HepG2 (cell line): ENCODE data around the gene SPA17. TPM values are rescaled to one million over a fixed set of nuclear protein-coding genes. Genes with fewer than 3 reads are reported as not detected.

ENCODE experiments used
- ATAC-seq: fragments of 200-7000 bp; cut with Tn5 transposase; 3 replicates; pipeline ENCODE4 v1.9.1; 2020; ENCODE audit warnings: mild to moderate bottlenecking, moderate library complexity
- BruUV-seq: library from RNA; stranded (reverse); fragments of 400-500 nt; replicated peaks from 2 replicates; lab custom pipeline; 2021; lab: Mats Ljungman, UMichigan
- CTCF ChIA-PET: fragments of 300-600 bp; formaldehyde crosslinking; extraction: SDS; loops from one replicate; lab custom pipeline; 2021; ENCODE audit warnings: low total read pairs, inconsistent platforms, low intra/inter-chr PET ratio; lab: Yijun Ruan, JAX
- POLR2A ChIA-PET: fragments of 350-600 bp; sonication (Branson Sonifier 250); formaldehyde crosslinking; loops from one replicate; lab custom pipeline; 2020; ENCODE audit warnings: antibody characterized with exemption, inconsistent platforms; lab: Yijun Ruan, JAX
- DNase-seq: peaks from one replicate; pipeline ENCODE4 v3.0.0-alpha.2; 2015; ENCODE audit warnings: low spot score
- FAIRE-seq: peaks from 3 replicates; lab custom pipeline; 2011; peaks lifted over from hg19 to GRCh38; lab: Jason Lieb, UNC
- H2AFZ ChIP-seq: one replicate; pipeline ENCODE4 v1.6.1; 2011; ENCODE audit warnings: low read length, inconsistent platforms
- H3K27ac ChIP-seq: fragments of 300-600 bp; 3 replicates; pipeline ENCODE4 v1.8.0; 2011; ENCODE audit warnings: mixed run types, mild to moderate bottlenecking, mixed read lengths, low read length, inconsistent platforms; ENCODE audit not compliant: insufficient read depth; ENCODE audit errors: extremely low read length
- H3K27me3 ChIP-seq, 2 experiments: fragments of 200-600 bp in 1 of 2; 2 replicates in 1 of 2; 3 replicates in 1 of 2; pipeline versions ENCODE4 v1.6.0 to v1.8.0; 2011; ENCODE audit warnings: low read length in 2 of 2, mild to moderate bottlenecking in 2 of 2, moderate library complexity in 2 of 2, inconsistent platforms in 1 of 2; ENCODE audit not compliant: insufficient read depth in 2 of 2, control insufficient read depth in 1 of 2
- H3K36me3 ChIP-seq, 2 experiments: fragments of 200-600 bp in 1 of 2; replicated peaks in 1 of 2; 2 replicates in 1 of 2; 3 replicates in 1 of 2; pipeline versions ENCODE4 v1.5.1 to v1.8.0; 2011; ENCODE audit warnings: low read length in 2 of 2, inconsistent platforms in 1 of 2; ENCODE audit not compliant: insufficient read depth in 2 of 2, control insufficient read depth in 1 of 2
- H3K4me1 ChIP-seq: 2 replicates; pipeline ENCODE4 v1.5.1; 2012; ENCODE audit warnings: low read length, inconsistent platforms; ENCODE audit not compliant: insufficient read depth
- H3K4me2 ChIP-seq: 2 replicates; pipeline ENCODE4 v1.6.0; 2011; ENCODE audit warnings: low read depth, low read length, inconsistent platforms
- H3K4me3 ChIP-seq, 3 experiments: fragments of 200-600 bp in 1 of 3; sonication (generic), shearing (Covaris generic) in 1 of 3; replicated peaks in 1 of 3; 2 replicates each; pipeline ENCODE4 v1.5.1; 2011 to 2016; ENCODE audit warnings: low read length in 3 of 3, inconsistent platforms in 2 of 3, low read depth in 2 of 3, mild to moderate bottlenecking in 2 of 3, control low read depth in 1 of 3, mixed read lengths in 1 of 3; ENCODE audit not compliant: insufficient read depth in 1 of 3
- H3K79me2 ChIP-seq: one replicate; pipeline ENCODE4 v1.6.1; 2011; ENCODE audit warnings: low read length, inconsistent platforms; ENCODE audit not compliant: insufficient read depth
- H3K9ac ChIP-seq: 2 replicates; pipeline ENCODE4 v1.6.0; 2011; ENCODE audit warnings: mild to moderate bottlenecking, low read depth, low read length, inconsistent platforms; ENCODE audit not compliant: insufficient read depth
- H3K9me3 ChIP-seq: 2 replicates; pipeline ENCODE4 v1.5.1; 2012; ENCODE audit warnings: mild to moderate bottlenecking, low read length
- H4K20me1 ChIP-seq: 2 replicates; pipeline ENCODE4 v1.6.0; 2011; ENCODE audit warnings: inconsistent platforms, mild to moderate bottlenecking, low read length, moderate library complexity; ENCODE audit not compliant: insufficient read depth
- EZH2 ChIP-seq: conservative IDR thresholded peaks from 2 replicates; pipeline ENCODE4 v1.6.1; 2012; ENCODE audit warnings: mild to moderate bottlenecking, low read depth, low read length, moderate library complexity
- ISX ChIP-seq: sonication (generic); formaldehyde crosslinking; conservative IDR thresholded peaks from 2 replicates; pipeline ENCODE4 v1.5.0; 2020; ENCODE audit warnings: missing genetic modification reagents
- KAT8 ChIP-seq: IDR thresholded peaks from 2 replicates; pipeline ENCODE4 v1.6.1; 2016; ENCODE audit warnings: missing genetic modification reagents, missing compliant biosample characterization
- SP1 ChIP-seq, 2 experiments: fragments of 450-650 bp in 1 of 2; sonication (generic) in 1 of 2; formaldehyde crosslinking in 1 of 2; IDR thresholded peaks; 2 replicates each; pipeline versions ENCODE4 v1.4.0 to v1.6.1; 2016 to 2020; ENCODE audit warnings: missing genetic modification reagents in 1 of 2
- SRSF9 ChIP-seq: fragments of 200-400 bp; formaldehyde crosslinking; IDR thresholded peaks from 2 replicates; pipeline ENCODE4 v1.6.1; 2018; ENCODE audit warnings: borderline replicate concordance, mild to moderate bottlenecking, low read depth, low read length; ENCODE audit not compliant: insufficient read depth, poor library complexity, severe bottlenecking
- ZNF282 ChIP-seq: fragments of 450-650 bp; IDR thresholded peaks from 2 replicates; pipeline ENCODE4 v1.6.1; 2018; ENCODE audit not compliant: partially characterized antibody
- ZNF318 ChIP-seq: sonication (generic); formaldehyde crosslinking; IDR thresholded peaks from 2 replicates; pipeline ENCODE4 v1.4.0; 2020; ENCODE audit warnings: mild to moderate bottlenecking, missing genetic modification reagents
- ZNF619 ChIP-seq: sonication (generic); formaldehyde crosslinking; IDR thresholded peaks from 2 replicates; pipeline ENCODE4 v1.4.0; 2020; ENCODE audit warnings: mild to moderate bottlenecking, missing genetic modification reagents
- WGBS: methylation state at CpG from one replicate; pipeline ENCODE4 v1.1.6; 2017; ENCODE audit warnings: low lambda C conversion rate; 5-methylcytosine and 5-hydroxymethylcytosine counted together
- in situ Hi-C: cut with HindIII; loops from 2 replicates; pipeline ENCODE4 v1.10.0; 2017; ENCODE audit warnings: low pct_unique_long_range_greater_than_20kb; ENCODE audit not compliant: extremely low pct_ligation_motif_present
- intact Hi-C: fragments of 100-400 bp; cut with micrococcal nuclease; formaldehyde crosslinking; loops from one replicate; pipeline ENCODE4 v1.10.0; 2022; ENCODE audit not compliant: unreplicated experiment
- polyA plus RNA-seq, 8 experiments: library from polyadenylated mRNA; depleted of rRNA in 3 of 8; stranded (reverse) in 7 of 8; unstranded in 1 of 8; fragments of >200 nt; fragmentation: Illumina TruSeq in 4 of 8; extraction: Trizol in 4 of 8; gene quantifications; 2 replicates each; pipeline versions ENCODE4 v1.2.1 to v1.2.3, GENCODE V29; 2011 to 2016; ENCODE audit warnings: low read depth in 4 of 8, missing spikeins in 1 of 8, mixed read lengths in 1 of 8; ENCODE audit not compliant: insufficient read depth in 1 of 8
- total RNA-seq, 5 experiments: library from RNA; depleted of rRNA; stranded (reverse); fragments of >200 nt; fragmentation: Illumina TruSeq; extraction: Trizol; gene quantifications; 2 replicates each; pipeline ENCODE4 v1.2.3, GENCODE V29; 2016; ENCODE audit warnings: low read depth in 1 of 5

Gene SPA17
- total and polyA plus RNA-seq, 2 of the 13 experiments (the other 11 are each of a cell fraction or from before 2014, with no cell fraction given): 4.4 to 8.4 TPM

- H3K9ac ChIP-seq: no peak overlapping the region
- H4K20me1 ChIP-seq: no peaks in the 10 kb centered on the region
- no peak overlapping the region for H2AFZ ChIP-seq
- intact Hi-C loops: no loop called here
- ATAC-seq: no peak
- no peak overlapping the region for H3K4me2 ChIP-seq
- in situ Hi-C loops: no loop called here
- DNase-seq: no peak
- POLR2A ChIA-PET: no interaction called here
- no peak overlapping the region for H3K27ac ChIP-seq
- H3K4me3 ChIP-seq: no peak overlapping the region
- CTCF ChIA-PET: no interaction called here
- no peaks in the 10 kb centered on the region for H3K9me3 ChIP-seq
- H3K4me1 ChIP-seq: no peaks in the 10 kb centered on the region
- no peak for FAIRE-seq
- H3K79me2 ChIP-seq: no peaks in the 10 kb centered on the region
- H3K36me3 ChIP-seq: no peaks in the 10 kb centered on the region
- no TSS peak for BruUV-seq
- H3K27me3 ChIP-seq: no peaks in the 10 kb centered on the region; a peak in 1 of 5 replicates
- no peak for TF ChIP-seq ISX
- TF ChIP-seq ZNF619 (CRISPR knock-in tag): no peak
- TF ChIP-seq EZH2: no peak
Measured at GRCh38 chr11:124700028-124700427, 26.3 kb downstream of the SPA17 start.

- in situ Hi-C loops (no loop called here), intact Hi-C loops (no loop called here)
- Histone ChIP-seq H3K79me2 (no peaks in the 10 kb centered on the region), H3K4me3 (no peak overlapping the region), H3K27me3 (peaks cover 0 to 14% of the 10 kb centered on the region in 2 experiments; a peak in 3 of 5 replicates), H3K4me1 (no peaks in the 10 kb centered on the region), H3K4me2 (no peak overlapping the region), H4K20me1 (no peaks in the 10 kb centered on the region), H3K9ac (no peak overlapping the region), H3K27ac (no peak overlapping the region), H3K36me3 (no peaks in the 10 kb centered on the region), H3K9me3 (no peaks in the 10 kb centered on the region), H2AFZ (no peak overlapping the region)
- WGBS: 0% methylated on average over 2 of the region's 4 CpGs
- ChIA-PET POLR2A (no interaction called here), CTCF (no interaction called here)
- no peak for FAIRE-seq
- no peak for DNase-seq
- BruUV-seq: no TSS peak
- no peak for ATAC-seq
- TF ChIP-seq SP1 (IDR thresholded peaks at IDR 0.05) (no peak), SP1 (CRISPR knock-in tag; IDR thresholded peaks at IDR 0.05) (no peak), SRSF9 (no peak), ZNF318 (no peak), ZNF282 (no peak), KAT8 (CRISPR knock-in tag) (no peak)
Measured at GRCh38 chr11:124707829-124708228, 34.1 kb downstream of the SPA17 start.
